GM21619 (cell line): Measurements from ENCODE around the gene NOL3.
"Not testable (repeated sequence)": the region's sequence is repeated elsewhere in the genome, so short reads cannot be mapped to it uniquely, and the experiment has no call there.

Experiments used
- ATAC-seq: cut with Tn5 transposase; IDR thresholded peaks from one replicate; pipeline ENCODE4 v1.9.1; 2021; ENCODE audit not compliant: unreplicated experiment

NOL3 gene

DNA sequence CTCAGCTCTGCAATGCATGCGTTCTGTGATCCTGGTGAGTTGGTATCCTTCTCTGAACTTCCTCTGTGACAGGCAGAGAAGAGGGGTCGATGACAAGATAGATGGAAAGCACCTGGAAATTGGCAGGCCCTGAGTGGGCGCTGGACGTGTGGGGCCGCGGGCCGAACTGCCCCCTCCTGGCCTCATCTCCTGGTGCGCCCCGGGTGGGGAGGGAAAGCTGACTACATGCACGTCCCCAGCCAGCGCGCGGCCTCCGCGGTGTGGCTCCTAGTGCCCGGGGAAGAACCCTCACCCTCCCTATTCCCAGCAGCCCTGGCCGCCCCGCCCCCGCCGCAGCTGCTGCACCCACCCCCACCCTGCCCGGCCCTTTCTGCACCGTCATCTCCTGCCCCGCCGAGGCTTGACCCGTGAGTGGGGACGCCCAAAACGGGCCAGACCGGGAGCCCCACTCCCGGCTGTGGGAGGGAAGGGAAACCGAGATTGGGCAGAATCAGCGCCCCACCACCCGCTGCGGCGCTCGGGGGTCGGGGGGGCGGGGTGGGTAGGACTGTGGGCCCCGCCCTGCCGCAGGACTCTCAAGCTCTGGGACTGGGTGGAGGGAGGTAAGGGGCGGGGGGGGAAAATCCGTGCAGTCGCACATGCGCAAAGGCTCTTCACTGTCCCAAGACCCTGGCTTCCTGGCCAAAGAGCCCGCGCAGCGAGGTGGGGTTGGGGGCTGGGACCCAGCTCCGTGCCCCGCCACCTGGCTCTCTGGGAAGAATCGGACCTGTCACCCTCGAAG, at the start of gene NOL3:
Gene NOL3 (plus strand): TSS at position 371 of the 781 bp plus-strand sequence.
- ATAC-seq, result peak; percentile 44

DNA sequence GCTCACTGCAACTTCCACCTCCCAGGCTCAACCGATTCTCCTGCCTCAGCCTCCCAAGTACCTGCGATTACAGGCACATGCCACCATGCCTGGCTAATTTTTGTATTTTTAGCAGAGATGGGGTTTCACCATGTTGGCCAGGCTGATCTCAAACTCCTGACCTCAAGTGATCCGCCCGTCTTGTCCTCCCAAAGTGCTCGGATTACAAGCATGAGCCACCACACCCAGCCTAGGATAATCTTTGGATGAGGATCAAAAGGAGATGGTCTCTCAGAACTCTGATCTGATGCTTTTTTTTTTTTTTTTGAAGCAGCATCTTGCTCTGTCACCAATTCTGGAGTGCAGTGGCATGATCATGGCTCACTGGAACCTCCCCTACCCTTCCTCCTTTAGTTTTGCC, 47.5 kb upstream of the NOL3 start:
- ATAC-seq, result not testable (repeated sequence)

- ATAC-seq, result no peak
Observed at GRCh38 chr16:67128417-67128816, 41.9 kb upstream of the NOL3 start.

- no peak for ATAC-seq
Observed at GRCh38 chr16:67128887-67129286, 41.5 kb upstream of the NOL3 start.

- no peak for ATAC-seq
Observed at GRCh38 chr16:67129422-67129821, 40.9 kb upstream of the NOL3 start.

- no peak for ATAC-seq
Observed at GRCh38 chr16:67137605-67138004, 32.7 kb upstream of the NOL3 start.

- ATAC-seq, result no peak
Observed at GRCh38 chr16:67141391-67141790, 28.9 kb upstream of the NOL3 start.

GRCh38 chr16:67142342-67142741, 28.0 kb upstream of the NOL3 start:
- ATAC-seq, result no peak

DNA sequence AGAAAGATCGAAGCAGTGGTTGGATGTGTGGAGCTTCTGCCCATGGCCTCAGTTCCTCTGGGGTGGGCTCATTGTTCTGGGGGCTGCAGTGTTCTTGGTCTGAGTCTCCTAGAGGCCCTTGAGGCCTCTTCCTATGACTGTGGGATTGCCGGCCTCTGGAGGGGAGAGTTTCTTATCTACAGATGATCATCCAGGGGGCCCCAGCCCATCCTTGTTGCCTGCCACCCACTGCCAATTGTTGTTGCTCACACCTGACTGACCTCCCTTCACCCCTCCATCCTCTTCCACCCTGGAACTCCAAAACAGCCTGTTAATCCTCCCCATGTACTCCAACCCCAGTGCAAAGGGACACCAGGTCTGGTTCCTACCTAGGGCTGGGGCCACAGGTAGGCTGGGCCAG, 25.4 kb upstream of the NOL3 start:
- ATAC-seq, result no peak

- no peak for ATAC-seq
Observed at GRCh38 chr16:67145746-67146145, 24.6 kb upstream of the NOL3 start.

GRCh38 chr16:67146523-67147357, 23.6 kb upstream of the NOL3 start:
- ATAC-seq, result no peak

DNA sequence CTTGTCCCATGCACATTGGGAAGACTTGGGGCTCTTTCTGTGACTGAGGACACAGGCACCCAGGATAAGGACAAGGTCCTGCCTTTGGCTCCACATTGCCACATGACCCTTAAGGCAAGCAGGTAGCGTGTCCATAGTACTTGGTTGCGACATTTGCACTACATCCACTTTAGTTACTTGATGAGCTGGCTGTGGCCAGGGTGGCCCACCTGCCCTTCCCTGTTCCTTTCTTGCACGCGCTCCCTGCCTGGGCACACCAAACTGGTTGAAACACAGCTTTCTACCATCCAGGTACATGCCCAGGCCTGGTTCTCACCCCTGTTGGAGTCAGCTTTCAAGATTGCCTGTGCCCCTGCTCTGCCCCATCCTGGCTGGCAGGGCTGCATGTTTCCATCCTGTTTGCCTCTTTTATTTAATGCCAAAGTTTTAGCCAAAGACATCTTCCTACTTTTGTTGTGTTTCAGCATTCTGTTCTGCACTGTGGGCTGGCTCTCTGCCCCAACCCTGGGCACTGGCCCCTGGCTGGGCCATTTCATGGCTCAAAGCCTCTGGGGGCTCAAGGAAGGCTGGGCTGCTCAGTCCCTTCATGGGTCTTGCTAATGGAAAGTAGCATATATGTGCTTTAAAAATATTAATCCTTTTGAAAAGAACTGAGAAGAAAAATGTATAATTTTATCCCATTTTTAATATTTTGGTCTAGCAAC, 22.7 kb upstream of the NOL3 start:
- no peak for ATAC-seq

GRCh38 chr16:67148221-67148620, 22.1 kb upstream of the NOL3 start:
- ATAC-seq, result no peak

- no peak for ATAC-seq
Observed at GRCh38 chr16:67148656-67149275, 21.6 kb upstream of the NOL3 start.

DNA sequence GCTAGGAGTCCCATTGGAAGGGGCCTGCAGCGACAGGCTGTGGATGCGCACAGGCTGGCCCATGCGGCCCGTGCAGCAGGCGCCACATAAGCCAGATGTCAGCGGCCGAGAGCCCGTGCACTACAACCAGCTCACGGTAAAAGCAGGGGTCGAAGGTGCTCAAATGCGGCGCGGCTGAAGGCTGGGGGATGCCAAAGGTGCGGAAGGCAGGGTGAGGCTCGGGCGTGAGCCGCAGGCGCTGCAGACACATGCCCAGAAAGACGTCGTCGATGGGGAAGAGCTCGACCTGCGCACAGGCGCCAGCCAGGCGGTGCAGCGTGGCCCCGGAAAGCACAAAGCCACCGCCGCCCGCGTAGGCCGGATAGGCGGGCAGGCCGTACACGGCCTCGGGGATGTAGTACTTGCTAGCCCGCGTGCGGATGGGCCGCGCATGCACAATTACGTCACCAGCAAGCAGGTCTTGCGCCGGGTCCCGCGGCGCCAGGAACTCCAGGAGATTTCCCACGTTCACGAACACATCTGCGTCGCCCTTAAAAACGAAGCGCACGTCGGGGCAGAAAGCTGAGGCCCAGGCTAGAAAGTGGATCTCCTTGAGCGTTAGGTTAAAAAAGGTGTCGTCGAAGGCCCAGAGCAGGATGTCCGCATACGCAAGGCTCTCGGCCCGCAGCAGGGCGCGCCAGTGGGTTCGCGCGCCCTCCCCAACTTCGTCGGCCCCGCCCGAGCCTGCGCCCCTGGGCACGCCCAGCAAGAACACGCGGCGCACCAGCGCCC, 20.9 kb upstream of the NOL3 start:
- no peak for ATAC-seq

DNA sequence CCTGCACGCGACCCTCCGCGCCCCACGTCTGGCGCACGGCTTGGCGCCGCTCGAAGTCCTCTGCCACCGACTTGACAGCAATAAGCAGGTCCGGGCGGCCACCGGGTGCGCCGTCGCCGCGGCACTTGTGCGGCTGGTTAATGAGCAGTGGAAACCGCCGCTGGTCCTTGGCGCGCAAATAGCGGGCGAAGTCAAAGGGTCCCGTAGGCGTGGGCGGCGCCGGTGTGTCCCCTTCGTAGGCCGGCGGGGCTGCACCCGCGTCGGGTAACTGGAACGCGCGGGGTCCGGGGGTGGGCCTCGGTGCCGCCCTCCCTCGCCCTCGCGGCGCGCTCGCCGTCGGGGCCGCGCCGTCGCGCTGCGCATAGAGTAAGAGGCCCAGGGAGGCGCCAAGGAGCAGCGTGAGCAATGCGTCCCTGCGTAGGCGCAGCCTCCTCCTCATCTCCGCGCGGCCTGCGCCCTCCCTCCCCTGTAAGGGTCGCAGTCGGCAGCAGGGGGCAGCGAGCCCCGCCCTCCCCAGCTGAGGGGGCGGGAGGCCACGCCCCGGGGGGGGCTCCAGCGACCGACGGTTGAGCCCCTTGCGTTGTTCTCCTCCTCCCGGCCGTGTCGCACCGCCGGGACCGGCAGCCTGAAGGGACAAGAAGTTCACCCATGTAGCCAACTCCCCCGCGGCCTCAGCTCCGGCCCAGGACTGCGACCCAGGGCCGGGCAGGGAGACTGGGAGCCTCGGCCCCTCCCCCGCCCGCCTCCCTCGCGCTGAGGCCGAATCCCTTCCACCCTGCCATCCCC, 20.1 kb upstream of the NOL3 start:
- peak; percentile 34 for ATAC-seq

DNA sequence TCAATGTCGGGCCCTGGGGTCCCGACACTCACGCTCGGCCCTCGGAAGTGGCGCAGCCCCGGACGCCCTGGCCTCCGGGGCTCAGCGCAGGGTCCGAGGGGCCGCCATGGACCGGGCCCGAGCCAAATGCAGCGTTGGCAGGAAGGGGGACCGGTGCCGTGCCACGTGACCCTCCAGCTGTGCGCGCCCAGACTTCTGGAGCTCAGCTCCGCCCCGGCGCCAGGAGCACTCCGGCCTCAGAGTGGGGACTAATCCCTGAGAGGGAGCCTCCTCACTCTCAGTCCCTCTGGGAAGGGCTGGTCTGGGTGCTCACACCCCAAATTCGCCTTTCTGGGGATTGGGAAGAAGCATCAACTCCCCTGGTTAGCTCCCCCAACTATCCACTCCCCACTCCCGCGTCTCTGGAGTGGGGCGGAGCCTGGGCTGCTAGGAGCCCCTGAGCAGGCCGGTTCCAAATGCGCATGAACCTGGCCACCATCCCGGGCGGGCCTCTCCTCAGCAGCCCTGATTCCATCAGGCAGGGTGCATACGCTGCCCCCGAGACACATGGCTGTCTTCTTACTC, 19.4 kb upstream of the NOL3 start, which contains the start of gene B3GNT9:
Gene B3GNT9 (minus strand): TSS at position 166 of the 564 bp plus-strand sequence. CDS start 513 bp downstream, outside the sequence.
- peak; percentile 39 for ATAC-seq

GRCh38 chr16:67151431-67152097, 18.8 kb upstream of the NOL3 start:
- ATAC-seq, result no peak
